HG02840 (cell line): ENCODE results near the gene MYO1F.
A peak's percentile ranks its signal among the peaks of the same experiment; 100 is the strongest.
"Not testable (repeated sequence)": the region's sequence is repeated elsewhere in the genome, so short reads cannot be mapped to it uniquely, and the experiment has no call there.

Experiments used
- ATAC-seq: cut with Tn5 transposase; IDR thresholded peaks from one replicate; pipeline ENCODE4 v1.9.1; 2021; ENCODE audit warnings: mild to moderate bottlenecking, moderate library complexity, moderate number of reproducible peaks; ENCODE audit not compliant: unreplicated experiment, low FRiP score

The MYO1F gene

DNA sequence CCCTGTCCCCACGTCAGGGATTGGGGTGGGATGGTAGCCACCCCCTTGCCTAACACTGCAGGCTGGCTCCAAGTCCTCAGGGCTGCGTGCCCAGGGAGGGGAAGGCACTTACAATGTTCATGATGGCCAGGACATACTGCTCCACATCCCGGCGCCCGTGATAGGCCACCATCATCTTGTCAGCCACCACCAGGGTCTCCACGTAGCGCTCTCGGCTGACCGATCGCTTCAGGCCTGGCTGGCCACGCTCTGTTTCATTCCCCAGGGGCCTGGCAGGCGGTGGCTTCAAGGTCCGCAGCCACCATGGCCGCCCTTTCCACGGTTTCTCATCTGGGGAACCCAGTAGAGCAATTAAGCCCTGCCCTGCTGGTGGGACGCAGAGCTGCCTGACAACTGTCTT is 23.6 kb upstream of the MYO1F start:
- no peak for ATAC-seq

DNA sequence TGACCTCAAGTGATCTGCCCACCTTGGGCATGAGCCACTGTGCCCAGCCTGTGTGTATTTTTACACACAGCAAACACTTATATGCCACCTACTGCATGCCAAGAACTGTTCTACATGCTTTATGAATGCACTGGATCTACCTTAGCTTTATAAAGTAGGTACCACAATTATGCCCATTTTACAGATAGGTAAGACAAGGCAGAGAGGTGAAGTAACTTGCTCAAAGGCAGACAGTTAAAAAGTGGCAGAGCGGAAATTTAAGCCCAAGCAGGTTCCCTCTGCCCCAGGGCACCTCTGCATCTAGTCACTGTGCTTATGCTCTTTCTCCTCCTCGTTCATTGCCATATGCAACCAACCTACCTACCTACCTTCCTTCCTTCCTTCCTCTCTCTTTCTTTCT is 22.8 kb upstream of the MYO1F start:
- no peak for ATAC-seq

DNA sequence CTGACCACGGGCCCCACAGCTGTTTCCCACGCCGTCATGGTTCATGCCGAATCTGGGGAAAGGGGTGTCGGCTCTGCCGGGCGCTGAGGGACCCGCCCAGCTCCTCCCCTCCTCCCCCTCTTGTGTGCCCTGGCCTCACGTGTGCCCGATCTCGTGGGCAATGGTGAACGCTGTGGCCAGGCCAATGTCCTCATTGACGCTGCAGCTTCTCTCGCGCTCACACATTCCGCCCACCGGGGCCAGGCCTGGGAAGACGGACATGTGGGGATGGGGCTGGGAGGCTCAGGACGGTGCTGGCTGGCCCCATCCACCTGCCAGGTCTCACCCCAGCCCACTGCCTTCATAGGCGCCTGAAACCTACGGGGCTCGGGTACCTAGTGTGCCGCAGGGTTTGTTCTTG is 18.9 kb upstream of the MYO1F start:
- ATAC-seq = no peak

DNA sequence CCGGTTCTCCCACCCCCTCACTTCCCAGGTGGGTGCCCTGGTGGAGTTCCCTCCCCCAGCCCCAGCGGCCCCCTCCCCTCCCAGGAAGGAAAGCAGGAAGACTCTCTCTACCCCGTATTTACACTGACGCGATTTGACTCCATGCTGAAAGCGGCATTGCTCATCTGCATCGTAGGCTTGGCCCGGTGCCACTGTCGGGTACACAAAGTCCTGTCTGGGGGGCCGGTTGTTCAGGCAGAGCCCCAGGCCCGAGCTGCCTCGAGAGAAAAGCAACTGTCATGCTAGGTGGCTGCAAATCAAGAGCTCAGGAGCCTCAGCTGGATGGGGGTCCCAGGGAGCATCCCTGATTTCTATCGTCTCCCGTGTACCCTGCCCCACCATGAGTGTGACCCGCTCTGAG is 18.4 kb upstream of the MYO1F start:
- ATAC-seq = no peak

DNA sequence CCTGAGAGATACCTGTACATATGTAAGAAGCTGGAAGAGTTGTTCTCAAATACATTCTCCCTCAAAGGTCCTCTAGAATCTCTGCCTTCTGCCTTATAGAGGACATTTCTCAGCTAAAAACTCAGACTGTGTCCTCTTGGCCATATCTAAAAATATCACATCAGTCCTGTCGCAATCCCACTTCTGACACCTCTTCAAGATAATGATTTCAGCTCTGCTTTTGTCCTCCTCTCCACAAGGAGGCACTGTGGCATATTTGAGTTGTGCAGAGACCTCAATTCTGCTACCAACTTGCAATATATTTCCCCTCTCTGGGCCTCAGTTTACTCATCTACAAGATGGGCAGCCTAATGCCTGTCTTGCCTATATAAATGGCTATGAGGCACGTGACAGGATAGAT is 16.7 kb upstream of the MYO1F start:
- no peak for ATAC-seq

DNA sequence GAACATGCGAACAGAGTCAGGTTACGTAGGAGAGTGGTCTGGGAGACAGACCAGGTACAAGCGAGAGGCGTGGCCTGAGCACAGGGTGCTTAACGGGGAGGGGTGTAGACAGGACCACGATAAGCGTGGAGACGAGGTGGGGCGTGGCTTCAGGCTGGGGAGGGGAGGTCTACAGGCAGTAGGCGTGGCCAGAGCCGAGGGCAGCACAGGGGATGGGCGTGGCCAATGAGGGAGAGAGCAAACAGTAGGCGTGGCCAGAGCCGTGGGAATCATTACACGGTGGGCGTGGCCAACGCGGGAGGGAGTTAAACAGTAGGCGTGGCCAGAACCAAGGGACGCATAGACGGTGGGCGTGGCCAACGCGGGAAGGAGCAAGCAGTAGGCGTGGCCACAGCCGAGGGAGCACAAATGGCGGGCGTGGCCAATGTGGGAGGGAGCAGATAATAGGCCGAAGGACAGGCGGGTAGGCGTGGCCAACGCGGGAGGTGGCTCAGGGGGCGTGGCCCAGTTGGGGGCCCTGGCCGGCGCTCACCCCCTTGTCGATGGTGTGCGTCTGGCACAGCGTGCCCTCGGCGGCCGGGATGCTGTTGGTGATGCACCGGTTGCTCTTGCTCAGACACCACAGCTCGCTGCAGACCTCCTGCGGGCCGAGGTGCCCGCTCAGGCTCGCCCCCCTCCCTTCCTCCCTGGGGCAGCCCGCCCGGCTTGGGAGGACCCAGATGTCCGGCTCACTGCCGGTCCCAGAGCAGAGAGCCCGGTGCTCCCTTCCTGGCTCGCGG is 15.2 kb upstream of the MYO1F start:
- ATAC-seq = no peak

DNA sequence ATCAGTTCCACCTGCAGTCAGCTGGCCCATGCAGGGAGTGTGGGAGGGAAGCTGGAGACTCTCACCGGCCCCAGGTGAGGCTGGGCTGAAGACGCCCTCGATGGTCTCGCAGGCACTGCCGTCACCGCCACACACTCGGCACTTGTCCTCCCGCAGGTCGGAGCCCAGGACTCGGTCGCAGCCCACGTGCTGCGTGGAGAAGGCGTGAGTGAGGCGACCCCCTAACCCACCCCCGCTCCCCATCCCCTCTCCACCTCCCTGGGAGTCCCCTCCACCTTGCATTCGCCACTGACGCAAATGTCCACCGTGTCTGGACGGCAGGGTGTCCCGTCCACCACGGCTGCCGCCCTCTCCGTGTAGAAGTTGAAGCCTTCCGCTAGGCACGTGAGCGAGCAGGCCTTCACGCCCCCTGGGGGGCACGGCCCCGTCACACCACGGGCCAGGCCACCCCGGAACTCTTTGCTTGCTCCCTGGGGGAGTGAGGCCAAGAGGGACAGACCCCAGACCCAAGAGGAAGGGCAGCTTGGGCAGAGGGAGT is 12.0 kb upstream of the MYO1F start:
- no peak for ATAC-seq

DNA sequence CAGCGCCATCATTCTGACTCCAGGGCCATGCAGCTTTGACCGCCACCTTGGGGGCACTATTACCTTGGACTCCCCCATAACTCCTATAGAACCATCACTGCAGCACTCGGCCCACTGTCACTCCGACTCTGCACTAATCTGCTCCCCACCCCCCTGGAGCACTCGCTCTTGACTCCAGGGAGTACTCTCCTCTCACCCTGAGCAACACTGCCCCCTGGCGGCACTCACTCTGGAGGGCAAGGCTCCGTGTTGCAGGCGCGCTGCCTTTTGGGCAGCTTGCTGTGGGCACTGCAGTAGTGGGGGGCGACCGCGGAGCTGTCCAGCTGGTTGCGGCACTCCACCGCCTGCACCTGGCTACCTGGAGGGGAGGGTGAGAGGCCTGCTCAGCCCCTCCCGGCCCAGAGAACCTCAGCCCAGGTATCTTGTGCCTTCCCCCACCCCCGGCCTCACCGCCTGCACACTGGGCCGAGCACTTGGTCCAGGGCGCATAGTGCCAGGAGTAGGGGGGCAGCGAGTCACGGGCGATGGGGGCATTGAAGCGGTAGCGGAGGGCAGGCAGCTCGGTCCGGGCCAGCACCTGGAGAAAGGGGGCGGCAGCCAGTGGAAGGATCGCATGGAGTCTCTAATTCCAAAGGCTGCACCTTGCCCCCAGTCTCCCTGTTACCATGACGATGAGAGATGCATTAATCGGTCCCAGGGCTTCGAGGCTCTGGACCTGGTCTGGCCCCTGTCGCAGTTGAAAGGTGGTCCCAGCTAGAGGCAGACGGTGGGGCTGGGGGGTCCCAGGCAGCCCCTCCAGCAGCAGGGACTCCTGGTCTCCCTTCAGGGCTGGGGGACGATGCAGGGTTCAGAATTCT is 8.9 kb upstream of the MYO1F start:
- ATAC-seq = no peak

DNA sequence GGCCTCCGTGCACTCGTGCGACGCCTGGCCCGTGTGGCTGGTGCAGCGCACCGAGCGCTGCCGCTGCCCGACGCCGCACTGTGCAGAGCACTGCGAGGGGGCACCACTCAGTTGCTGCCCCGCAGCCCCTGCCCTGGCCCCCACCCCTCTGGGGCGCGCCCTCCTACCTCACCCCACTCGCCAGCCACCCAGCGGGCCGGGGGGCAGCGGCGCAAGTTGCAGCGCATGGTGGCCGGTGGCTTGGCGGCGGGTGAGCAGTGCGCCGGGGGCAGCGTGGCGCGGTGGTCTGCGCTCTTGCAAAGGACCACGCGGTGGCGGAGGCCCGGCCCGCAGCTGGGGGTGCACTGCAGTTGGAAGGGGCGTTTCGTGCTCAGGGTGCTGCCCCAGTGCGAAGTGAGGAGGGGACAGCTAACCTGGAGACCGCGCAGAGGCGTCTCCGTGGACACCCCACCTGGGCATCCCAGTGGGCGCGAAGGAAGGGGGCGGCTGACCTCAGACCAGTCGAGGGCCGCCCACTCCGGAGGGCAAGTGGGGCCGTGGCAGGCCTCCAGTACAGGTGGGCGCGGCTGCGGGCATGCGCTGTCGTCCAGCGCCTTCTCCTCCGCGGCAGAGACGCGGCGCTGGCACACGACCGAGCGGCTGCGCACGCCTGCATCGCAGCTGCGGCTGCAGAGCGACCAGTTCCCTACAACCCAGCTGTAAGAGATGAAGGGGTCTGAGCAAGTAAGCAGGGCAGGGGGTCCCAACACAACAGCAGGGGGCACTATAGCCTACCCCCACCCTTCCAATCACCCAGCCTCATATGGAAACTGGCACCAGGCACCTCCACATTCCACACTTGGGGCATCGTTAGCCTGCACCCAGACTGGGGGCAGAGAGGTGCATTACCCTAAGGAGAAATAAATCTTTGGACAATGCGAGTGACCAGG is 8.0 kb upstream of the MYO1F start:
- no peak for ATAC-seq

DNA sequence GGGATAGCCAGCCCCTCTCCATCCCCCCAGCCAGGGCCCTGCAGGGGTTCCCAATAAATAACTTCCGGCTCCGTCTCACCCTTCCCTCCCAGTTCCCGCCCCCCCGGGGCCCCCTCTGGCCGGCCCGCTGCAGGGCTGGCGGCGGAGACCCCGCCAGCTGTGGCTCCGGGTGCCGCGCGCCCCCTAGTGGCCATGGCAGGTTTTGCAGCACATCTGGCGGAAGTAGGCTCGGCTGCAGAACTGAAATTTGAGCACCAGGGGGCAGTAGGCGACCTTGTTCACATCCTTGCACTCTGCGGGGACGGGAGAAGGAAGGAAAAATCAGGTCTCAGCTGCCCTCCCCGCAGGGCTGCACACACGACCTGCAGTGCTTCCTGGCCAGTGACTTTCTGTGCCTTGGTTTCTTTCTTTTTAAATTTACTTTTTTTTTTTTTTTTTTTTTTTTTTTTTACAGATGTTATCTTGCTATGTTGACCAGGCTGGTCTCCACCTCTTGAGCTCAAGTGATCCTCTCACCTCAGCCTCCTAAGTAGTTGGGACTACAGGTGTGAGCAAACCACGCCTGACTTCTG is 3.6 kb upstream of the MYO1F start:
- ATAC-seq = no peak

DNA sequence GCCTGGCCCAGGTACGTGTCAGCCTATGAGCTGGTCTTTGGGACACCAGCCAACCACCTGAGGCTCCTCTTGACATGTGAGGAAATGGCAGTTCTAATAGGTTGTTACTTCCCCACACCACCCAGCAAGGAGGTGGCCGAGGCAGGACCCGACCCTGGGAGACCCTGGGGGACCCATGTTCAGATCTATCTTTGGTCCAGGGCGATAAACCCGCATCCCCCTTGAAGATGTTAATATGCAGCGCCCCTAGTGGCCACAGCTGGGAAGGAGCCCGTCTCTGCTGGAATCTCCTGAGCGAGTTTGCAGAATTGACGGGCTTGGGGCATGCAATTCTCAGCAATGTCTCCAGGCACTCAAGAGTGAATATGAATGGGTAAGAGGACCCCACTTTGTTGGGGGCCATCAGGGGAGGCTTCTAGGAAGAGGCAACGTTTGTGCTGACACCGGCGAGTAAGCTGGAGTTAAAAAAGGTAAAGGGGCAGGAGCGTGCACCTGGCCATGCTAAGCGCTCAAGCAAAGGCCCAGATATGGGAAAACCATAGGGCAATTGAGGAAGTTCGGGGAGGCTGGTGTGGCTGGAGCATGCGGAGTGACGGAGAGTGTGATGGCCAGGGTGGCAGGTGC is 1.5 kb upstream of the MYO1F start:
- ATAC-seq = no peak

DNA sequence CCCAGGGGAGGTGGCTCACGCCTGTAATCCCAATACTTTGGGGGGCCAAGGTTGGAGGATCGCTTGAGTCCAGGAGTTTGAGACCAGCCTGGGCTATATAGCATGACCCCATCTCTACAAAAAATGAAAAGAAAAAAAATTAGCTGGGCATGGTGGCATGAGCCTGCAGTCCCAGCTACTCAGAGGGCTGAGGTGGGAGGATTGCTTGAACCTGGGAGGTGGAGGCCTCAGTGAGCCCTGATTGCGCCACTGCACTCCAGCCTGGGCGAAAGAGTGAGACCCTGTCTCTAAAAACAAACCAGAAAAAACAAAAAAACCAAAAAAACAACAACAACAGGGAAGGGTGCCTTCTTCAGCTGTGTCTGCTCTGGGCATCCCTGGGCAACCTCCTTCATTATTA is 499 bp upstream of the MYO1F start:
- no peak for ATAC-seq

DNA sequence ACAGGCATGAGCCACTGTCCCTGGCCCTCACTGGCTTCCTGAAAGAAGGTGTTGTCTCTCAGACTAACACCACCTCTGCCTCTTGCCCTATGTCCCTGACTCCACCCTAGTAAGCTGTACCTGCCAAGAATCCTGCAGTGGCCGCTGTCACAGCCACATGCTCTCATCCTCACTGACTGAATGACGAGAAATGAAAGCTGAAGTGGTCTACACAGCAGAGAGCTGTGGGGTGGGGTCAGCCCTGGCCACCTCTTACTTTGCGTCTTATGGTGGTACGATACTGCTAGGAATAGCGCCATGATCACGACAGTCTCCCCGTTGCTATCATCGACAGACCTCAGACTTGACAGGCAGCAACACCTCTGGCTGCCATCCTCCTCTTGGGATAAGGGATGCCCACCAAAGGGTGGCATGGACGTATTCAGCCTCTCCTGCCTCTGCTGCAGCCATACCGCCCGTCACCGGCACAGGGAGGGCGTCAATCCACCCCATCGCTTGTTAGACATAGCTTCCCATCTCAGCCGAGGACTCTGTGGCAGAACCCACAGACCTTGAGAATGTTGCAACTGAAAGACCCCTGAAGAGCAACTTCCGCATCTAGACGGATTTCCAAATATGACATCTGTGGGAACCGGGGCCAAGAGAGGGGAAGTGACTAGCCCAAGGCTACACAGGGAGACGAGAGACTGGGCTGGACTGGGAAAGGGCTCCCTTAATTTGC is 809 bp downstream of the MYO1F start:
- ATAC-seq = no peak

DNA sequence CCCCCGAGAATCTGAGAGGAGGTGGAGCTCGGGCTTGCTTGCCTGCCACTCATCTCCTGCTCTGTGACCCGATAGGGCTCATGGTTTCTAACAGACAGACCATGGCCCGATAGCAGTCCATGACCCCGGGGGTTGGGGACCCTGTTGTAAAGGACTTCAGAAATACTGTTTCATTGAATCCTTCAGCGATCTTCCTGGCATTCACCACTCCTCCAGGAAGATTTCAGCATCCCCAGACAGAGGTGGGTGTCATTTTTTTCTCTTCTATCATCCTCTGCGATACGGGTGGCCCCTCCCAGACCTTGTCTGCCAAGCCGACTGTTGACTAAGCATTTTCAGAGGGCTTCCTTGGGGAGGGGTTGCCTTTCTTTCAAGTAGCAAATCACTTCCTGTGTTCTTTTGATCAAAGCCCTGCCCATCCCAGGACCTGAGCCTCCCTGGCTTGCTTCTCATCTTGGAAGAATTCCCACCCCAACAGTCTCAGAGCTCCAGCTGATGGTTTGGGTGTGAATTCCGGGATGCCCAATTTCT is 1.7 kb downstream of the MYO1F start:
- no peak for ATAC-seq

DNA sequence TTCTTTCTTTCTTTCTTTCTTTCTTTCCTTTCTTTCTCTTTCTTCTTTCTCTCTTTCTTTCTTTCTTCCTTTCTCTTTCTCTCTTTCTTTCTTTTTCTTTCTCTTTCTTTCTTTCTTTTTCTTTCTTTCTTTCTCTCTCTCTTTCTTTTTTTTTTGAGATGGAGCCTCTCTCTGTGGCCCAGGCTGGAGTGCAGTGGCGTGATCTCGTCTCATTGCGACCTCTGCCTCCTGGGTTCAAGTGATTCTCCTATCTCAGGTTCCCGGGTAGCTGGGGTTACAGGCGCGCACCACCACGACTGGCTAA is 2.7 kb downstream of the MYO1F start:
- ATAC-seq = not testable (repeated sequence)

DNA sequence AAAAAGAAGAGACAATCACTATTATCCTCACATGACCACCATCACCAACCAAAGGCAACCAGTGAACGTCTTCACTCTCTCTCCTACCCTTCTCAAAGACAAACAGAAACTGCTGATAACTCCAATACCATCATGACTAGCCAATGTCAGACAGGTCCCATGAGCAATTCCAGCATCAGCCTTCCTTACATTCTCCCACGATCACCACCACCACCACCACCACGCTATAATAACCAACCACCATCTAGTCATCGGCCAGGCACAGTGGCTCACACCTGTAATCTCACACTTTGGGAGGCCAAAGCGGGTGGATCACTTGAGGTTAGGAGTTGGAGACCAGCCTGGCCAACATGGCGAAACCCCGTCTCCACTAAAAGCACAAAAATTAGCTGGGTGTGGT is 3.9 kb downstream of the MYO1F start:
- no peak for ATAC-seq

DNA sequence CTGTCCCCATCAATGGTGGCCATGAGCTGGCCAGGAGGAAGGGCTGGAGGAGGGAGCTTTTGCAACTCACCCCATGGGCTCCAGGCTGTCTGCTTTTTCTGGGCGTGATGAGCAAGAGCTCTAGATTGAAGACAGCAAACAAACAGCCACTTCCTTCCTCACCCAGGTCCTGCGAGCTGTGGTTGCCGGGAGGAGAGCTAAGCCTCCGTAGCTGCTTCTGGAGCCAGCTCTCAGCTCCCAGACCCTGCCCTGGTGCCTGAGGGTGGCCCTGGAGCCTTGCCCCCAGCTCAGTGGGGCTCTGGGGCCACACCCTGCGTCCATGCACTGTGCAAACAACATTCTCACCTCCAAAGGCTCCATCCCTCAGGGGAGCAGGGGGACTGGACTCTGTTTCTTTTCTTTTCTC is 6.2 kb downstream of the MYO1F start:
- ATAC-seq = no peak

DNA sequence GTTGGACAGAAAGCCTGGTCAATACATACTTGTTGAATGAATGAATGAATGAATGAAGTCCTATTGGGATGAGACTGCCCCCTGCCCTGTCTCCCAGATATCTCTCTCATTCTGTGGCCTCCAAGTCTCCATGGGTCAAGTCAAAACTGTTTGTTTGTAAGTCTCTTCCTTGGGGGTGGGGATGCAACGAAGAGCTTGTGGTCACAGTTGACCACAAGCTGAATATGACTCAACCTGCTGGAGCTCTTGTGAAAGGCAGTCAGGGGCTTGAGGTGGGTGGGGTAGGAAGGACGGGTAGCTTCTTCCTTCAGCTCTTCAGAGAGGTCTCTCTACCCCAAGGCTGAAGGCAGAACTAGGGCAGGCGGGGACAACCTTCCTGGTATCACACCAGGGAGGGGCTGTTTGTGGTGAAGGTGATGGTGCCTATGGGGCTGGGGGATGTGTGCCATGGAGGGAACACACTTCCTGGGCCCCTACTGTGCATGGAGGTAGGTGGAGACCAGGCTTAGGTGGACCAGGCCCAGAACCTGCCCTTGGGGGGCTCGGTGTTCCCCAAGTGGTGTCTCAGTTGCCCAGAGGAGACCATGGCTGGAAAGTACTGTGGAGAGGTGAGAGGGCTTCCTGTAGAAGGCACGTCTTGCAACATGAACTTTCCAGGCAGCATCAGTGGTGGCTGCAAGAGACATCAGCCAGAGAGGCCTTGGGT is 8.0 kb downstream of the MYO1F start:
- ATAC-seq = peak; percentile 54
